ENCODE measurements around the gene CCDC51. TPM values are rescaled to one million over a fixed set of nuclear protein-coding genes. Genes with fewer than 3 reads are reported as not detected.

CCDC51 gene
- total and polyA plus RNA-seq, 2 donors (not counting 1 experiment from before 2014, with no cell fraction given) = 5.0 to 5.9 TPM

GRCh38 chr3:48413086-48413485, 26.8 kb downstream of the CCDC51 start:
- H3K4me3 Mint-ChIP-seq = no peak overlapping the region
- no peaks in the 10 kb centered on the region for H3K4me1 Mint-ChIP-seq
- H3K27ac Mint-ChIP-seq = no peak overlapping the region
- H3K36me3 ChIP-seq (replicated peaks in 1 of 2; ENCODE audit: control extremely low read depth in 1 of 2, control insufficient read depth in 1 of 2, extremely low read depth in 1 of 2, insufficient read depth in 2 of 2, low read length in 1 of 2) = no peaks in the 10 kb centered on the region
- ChIA-PET POLR2A (no interaction called here), CTCF (no interaction called here)
- no peak overlapping the region for H3K4me2 ChIP-seq (replicated peaks; ENCODE audit: low read depth, low read length, poor library complexity, severe bottlenecking)
- WGBS (ENCODE audit: insufficient coverage) = 88% methylated on average over 8 of the region's 8 CpGs
- intact Hi-C loops (cut with micrococcal nuclease) = no loop called here
- TF ChIP-seq EZH2 (IDR thresholded peaks at IDR 0.05; ENCODE audit: borderline replicate concordance, insufficient read depth, low read depth, low read length, poor library complexity, severe bottlenecking) (no peak), CTCF (IDR thresholded peaks at IDR 0.05) (no peak)
- H3K27me3 Mint-ChIP-seq = no peaks in the 10 kb centered on the region
- H4K20me1 ChIP-seq (ENCODE audit: control insufficient read depth, insufficient read depth, low read length, poor library complexity, severe bottlenecking) = no peaks in the 10 kb centered on the region
- no peak overlapping the region for H3K9ac ChIP-seq (ENCODE audit: low read length)
- H3K27ac ChIP-seq (ENCODE audit: low read length in 2 of 2) = no peak overlapping the region
- H3K79me2 ChIP-seq (ENCODE audit: control insufficient read depth, insufficient read depth, low read length) = no peaks in the 10 kb centered on the region
- no peak overlapping the region for H2AFZ ChIP-seq (ENCODE audit: insufficient read depth, low read depth, low read length, poor library complexity, severe bottlenecking)
- ATAC-seq (ENCODE audit: low read depth) = no peak
- H3K9me3 ChIP-seq (ENCODE audit: control extremely low read depth in 1 of 3, control insufficient read depth in 2 of 3, insufficient read depth in 1 of 3, low read length in 2 of 3) = no peaks in the 10 kb centered on the region
- no peaks in the 10 kb centered on the region for H3K27me3 ChIP-seq (replicated peaks in 1 of 4; ENCODE audit: control extremely low read depth in 1 of 4, control insufficient read depth in 3 of 4, insufficient read depth in 4 of 4, low read length in 3 of 4)
- H3K9me3 Mint-ChIP-seq (ENCODE audit: insufficient read depth) = no peaks in the 10 kb centered on the region
- DNase-seq = no peak
- no peaks in the 10 kb centered on the region for H3K4me1 ChIP-seq (ENCODE audit: control insufficient read depth in 2 of 2, insufficient read depth in 2 of 2, low read length in 2 of 2)
- H3K4me3 ChIP-seq (ENCODE audit: control extremely low read depth in 1 of 5, extremely low read depth in 1 of 5, insufficient read depth in 1 of 5, low read depth in 2 of 5, low read length in 4 of 5) = no peak overlapping the region

- TF ChIP-seq CTCF (IDR thresholded peaks at IDR 0.05) (no peak), EZH2 (IDR thresholded peaks at IDR 0.05; ENCODE audit: borderline replicate concordance, insufficient read depth, low read depth, low read length, poor library complexity, severe bottlenecking) (no peak)
- H3K27ac ChIP-seq (ENCODE audit: low read length in 2 of 2) = no peak overlapping the region
- H3K4me2 ChIP-seq (replicated peaks; ENCODE audit: low read depth, low read length, poor library complexity, severe bottlenecking) = no peak overlapping the region
- Mint-ChIP-seq H3K27me3 (no peaks in the 10 kb centered on the region), H3K4me3 (no peak overlapping the region), H3K9me3 (ENCODE audit: insufficient read depth) (no peaks in the 10 kb centered on the region), H3K27ac (no peak overlapping the region), H3K4me1 (no peaks in the 10 kb centered on the region)
- no peaks in the 10 kb centered on the region for H3K9me3 ChIP-seq (ENCODE audit: control extremely low read depth in 1 of 3, control insufficient read depth in 2 of 3, insufficient read depth in 1 of 3, low read length in 2 of 3)
- ChIA-PET CTCF (interaction anchor here (2.5 kb wide), 1 partner anchor 12 kb away, joined by 14 read pairs; no protein-coding TSS in a partner anchor), POLR2A (interaction anchor here (0.6 kb wide), 1 partner anchor 58 kb away, joined by 4 read pairs; no protein-coding TSS in a partner anchor)
- DNase-seq (no peak), ATAC-seq (ENCODE audit: low read depth) (no peak)
- H3K4me3 ChIP-seq (ENCODE audit: control extremely low read depth in 1 of 5, extremely low read depth in 1 of 5, insufficient read depth in 1 of 5, low read depth in 2 of 5, low read length in 4 of 5) = no peak overlapping the region
- H3K79me2 ChIP-seq (ENCODE audit: control insufficient read depth, insufficient read depth, low read length) = no peaks in the 10 kb centered on the region
- H3K27me3 ChIP-seq (replicated peaks in 1 of 4; ENCODE audit: control extremely low read depth in 1 of 4, control insufficient read depth in 3 of 4, insufficient read depth in 4 of 4, low read length in 3 of 4) = no peaks in the 10 kb centered on the region
- H3K9ac ChIP-seq (ENCODE audit: low read length) = no peak overlapping the region
- WGBS (ENCODE audit: insufficient coverage) = 92% methylated on average over 19 of the region's 19 CpGs
- H4K20me1 ChIP-seq (ENCODE audit: control insufficient read depth, insufficient read depth, low read length, poor library complexity, severe bottlenecking) = no peaks in the 10 kb centered on the region
- no peaks in the 10 kb centered on the region for H3K4me1 ChIP-seq (ENCODE audit: control insufficient read depth in 2 of 2, insufficient read depth in 2 of 2, low read length in 2 of 2)
- H3K36me3 ChIP-seq (replicated peaks in 1 of 2; ENCODE audit: control extremely low read depth in 1 of 2, control insufficient read depth in 1 of 2, extremely low read depth in 1 of 2, insufficient read depth in 2 of 2, low read length in 1 of 2) = no peaks in the 10 kb centered on the region
- no peak overlapping the region for H2AFZ ChIP-seq (ENCODE audit: insufficient read depth, low read depth, low read length, poor library complexity, severe bottlenecking)
- intact Hi-C loops (cut with micrococcal nuclease) = no loop called here
Observed at GRCh38 chr3:48412375-48413001, 27.4 kb downstream of the CCDC51 start.

Data from B cell (primary cell).